DND-41 (cell line): Measurements from ENCODE around the gene NFASC.

Source experiments
- ATAC-seq: fragments of 200-7000 bp; cut with Tn5 transposase; 3 replicates; pipeline ENCODE4 v1.9.1; 2021; ENCODE audit warnings: low read depth; ENCODE audit not compliant: insufficient read depth
- DNase-seq: peaks from one replicate; pipeline ENCODE4 v3.0.0-alpha.2; 2020
- H2AFZ ChIP-seq: 2 replicates; pipeline ENCODE4 v1.6.0; 2012; ENCODE audit warnings: low read depth, low read length
- H3K27ac ChIP-seq: 2 replicates; pipeline ENCODE4 v1.5.1; 2012; ENCODE audit warnings: low read length, inconsistent platforms
- H3K27me3 ChIP-seq: fragments of 200-600 bp; sonication (generic); 2 replicates; pipeline ENCODE4 v1.6.0; 2012; ENCODE audit warnings: low read length, mild to moderate bottlenecking, inconsistent platforms; ENCODE audit not compliant: insufficient read depth, poor library complexity
- H3K36me3 ChIP-seq: 2 replicates; pipeline ENCODE4 v1.5.1; 2012; ENCODE audit warnings: low read length, inconsistent platforms; ENCODE audit not compliant: insufficient read depth
- H3K4me1 ChIP-seq: 2 replicates; pipeline ENCODE4 v1.5.1; 2012; ENCODE audit warnings: mild to moderate bottlenecking, low read length; ENCODE audit not compliant: insufficient read depth
- H3K4me2 ChIP-seq: 2 replicates; pipeline ENCODE4 v1.6.0; 2012; ENCODE audit warnings: mild to moderate bottlenecking, moderate library complexity, low read length, inconsistent platforms; ENCODE audit not compliant: insufficient read depth
- H3K4me3 ChIP-seq, 2 experiments: fragments of 200-600 bp in 1 of 2; shearing (Covaris generic) in 1 of 2; 2 replicates each; pipeline ENCODE4 v1.5.1; 2012 to 2016; ENCODE audit warnings: inconsistent platforms in 2 of 2, low read length in 2 of 2, mild to moderate bottlenecking in 2 of 2, low read depth in 1 of 2, moderate library complexity in 1 of 2
- H3K79me2 ChIP-seq: 2 replicates; pipeline ENCODE4 v1.6.0; 2012; ENCODE audit warnings: low read length, inconsistent platforms; ENCODE audit not compliant: insufficient read depth
- H3K9ac ChIP-seq: 2 replicates; pipeline ENCODE4 v1.6.0; 2012; ENCODE audit warnings: low read depth, mild to moderate bottlenecking, inconsistent platforms, low read length, moderate library complexity
- H3K9me3 ChIP-seq: 2 replicates; pipeline ENCODE4 v1.5.1; 2012; ENCODE audit warnings: low read length, moderate library complexity, mild to moderate bottlenecking, inconsistent platforms; ENCODE audit not compliant: insufficient read depth, severe bottlenecking
- H4K20me1 ChIP-seq: 2 replicates; pipeline ENCODE4 v1.6.0; 2012; ENCODE audit warnings: low read length; ENCODE audit not compliant: insufficient read depth
- EZH2 ChIP-seq: IDR thresholded peaks from 3 replicates; pipeline ENCODE4 v1.6.1; 2012; ENCODE audit warnings: borderline replicate concordance, low read depth, mild to moderate bottlenecking, moderate library complexity, low read length, inconsistent platforms; ENCODE audit not compliant: severe bottlenecking
- TF ChIP-seq, protein P1 (sequence below): IDR thresholded peaks from 2 replicates; pipeline ENCODE4 v1.5.1; 2012; ENCODE audit warnings: borderline replicate concordance, low read length, moderate library complexity, mild to moderate bottlenecking; ENCODE audit not compliant: poor library complexity, severe bottlenecking; ENCODE audit errors: extremely low read depth

NFASC gene

GRCh38 chr1:204945565-204945977 lies 74.9 kb downstream of the NFASC start:
- Histone ChIP-seq H3K4me1 (no peaks in the 10 kb centered on the region), H3K79me2 (no peaks in the 10 kb centered on the region), H3K9ac (no peak overlapping the region), H4K20me1 (0 out of 2 replicates have a peak, but pooled peaks cover 3% of the 10 kb centered on the region), H3K27me3 (peaks cover 11% of the 10 kb centered on the region), H3K27ac (no peak overlapping the region), H3K4me2 (no peak overlapping the region), H3K36me3 (no peaks in the 10 kb centered on the region), H3K9me3 (no peaks in the 10 kb centered on the region), H2AFZ (no peak overlapping the region), H3K4me3 (no peak overlapping the region)
- no peak; the same call in 2 of the 3 replicates for ATAC-seq
- no peak for DNase-seq
- no peak for TF ChIP-seq EZH2
- TF ChIP-seq, protein P1, sequence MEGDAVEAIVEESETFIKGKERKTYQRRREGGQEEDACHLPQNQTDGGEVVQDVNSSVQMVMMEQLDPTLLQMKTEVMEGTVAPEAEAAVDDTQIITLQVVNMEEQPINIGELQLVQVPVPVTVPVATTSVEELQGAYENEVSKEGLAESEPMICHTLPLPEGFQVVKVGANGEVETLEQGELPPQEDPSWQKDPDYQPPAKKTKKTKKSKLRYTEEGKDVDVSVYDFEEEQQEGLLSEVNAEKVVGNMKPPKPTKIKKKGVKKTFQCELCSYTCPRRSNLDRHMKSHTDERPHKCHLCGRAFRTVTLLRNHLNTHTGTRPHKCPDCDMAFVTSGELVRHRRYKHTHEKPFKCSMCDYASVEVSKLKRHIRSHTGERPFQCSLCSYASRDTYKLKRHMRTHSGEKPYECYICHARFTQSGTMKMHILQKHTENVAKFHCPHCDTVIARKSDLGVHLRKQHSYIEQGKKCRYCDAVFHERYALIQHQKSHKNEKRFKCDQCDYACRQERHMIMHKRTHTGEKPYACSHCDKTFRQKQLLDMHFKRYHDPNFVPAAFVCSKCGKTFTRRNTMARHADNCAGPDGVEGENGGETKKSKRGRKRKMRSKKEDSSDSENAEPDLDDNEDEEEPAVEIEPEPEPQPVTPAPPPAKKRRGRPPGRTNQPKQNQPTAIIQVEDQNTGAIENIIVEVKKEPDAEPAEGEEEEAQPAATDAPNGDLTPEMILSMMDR: no peak

GRCh38 chr1:204946640-204947039 lies 76.0 kb downstream of the NFASC start:
- ATAC-seq: no peak
- Histone ChIP-seq H3K4me2 (no peak overlapping the region), H3K4me1 (no peaks in the 10 kb centered on the region), H3K4me3 (no peak overlapping the region), H3K36me3 (no peaks in the 10 kb centered on the region), H2AFZ (no peak overlapping the region), H4K20me1 (0 out of 2 replicates have a peak, but pooled peaks cover 3% of the 10 kb centered on the region), H3K27me3 (peaks cover 10% of the 10 kb centered on the region), H3K27ac (no peak overlapping the region), H3K79me2 (no peaks in the 10 kb centered on the region), H3K9me3 (no peaks in the 10 kb centered on the region), H3K9ac (no peak overlapping the region)
- no peak for TF ChIP-seq EZH2
- TF ChIP-seq, protein P1: no peak
- no peak for DNase-seq

GRCh38 chr1:204947338-204947737 lies 76.7 kb downstream of the NFASC start:
- Histone ChIP-seq H3K27me3 (peaks cover 10% of the 10 kb centered on the region), H3K9ac (no peak overlapping the region), H3K4me3 (no peak overlapping the region), H3K4me2 (no peak overlapping the region), H3K36me3 (no peaks in the 10 kb centered on the region), H2AFZ (no peak overlapping the region), H4K20me1 (0 out of 2 replicates have a peak, but pooled peaks cover 3% of the 10 kb centered on the region), H3K79me2 (no peaks in the 10 kb centered on the region), H3K27ac (no peak overlapping the region), H3K9me3 (no peaks in the 10 kb centered on the region), H3K4me1 (no peaks in the 10 kb centered on the region)
- no peak for DNase-seq
- no peak for ATAC-seq
- no peak for TF ChIP-seq EZH2
- TF ChIP-seq, protein P1: no peak

GRCh38 chr1:204947747-204948146 lies 77.1 kb downstream of the NFASC start:
- H3K9me3 ChIP-seq: no peaks in the 10 kb centered on the region
- H2AFZ ChIP-seq: no peak overlapping the region
- H3K36me3 ChIP-seq: no peaks in the 10 kb centered on the region
- ATAC-seq (no peak), DNase-seq (no peak)
- no peak overlapping the region for H3K9ac ChIP-seq
- H4K20me1 ChIP-seq: 0 out of 2 replicates have a peak, but pooled peaks cover 3% of the 10 kb centered on the region
- no peak for TF ChIP-seq EZH2
- TF ChIP-seq, protein P1: no peak
- H3K4me3 ChIP-seq: no peak overlapping the region
- peaks cover 10% of the 10 kb centered on the region for H3K27me3 ChIP-seq
- no peaks in the 10 kb centered on the region for H3K4me1 ChIP-seq
- no peak overlapping the region for H3K27ac ChIP-seq
- no peak overlapping the region for H3K4me2 ChIP-seq
- H3K79me2 ChIP-seq: no peaks in the 10 kb centered on the region
